Liver (tissue), 9 donors: ENCODE results near the gene SERPINB2. TPM values are rescaled to one million over a fixed set of nuclear protein-coding genes. Genes with fewer than 3 reads are reported as not detected.

Experiments used
- DNase-seq: peaks from one replicate; pipeline ENCODE4 v3.0.0-alpha.2; 2017; ENCODE audit warnings: low spot score
- H3K27ac ChIP-seq, 2 donors: one replicate each; pipeline ENCODE4 v1.7.0; 2013; ENCODE audit warnings: inconsistent platforms in 2 of 2, low read length in 2 of 2, control low read depth in 1 of 2, low read depth in 1 of 2, mild to moderate bottlenecking in 1 of 2
- H3K27me3 ChIP-seq, 4 donors: one replicate each; pipeline versions ENCODE4 v1.6.1 to v1.7.0; 2013; ENCODE audit warnings: low read length in 3 of 4, inconsistent platforms in 1 of 4, mild to moderate bottlenecking in 1 of 4, moderate library complexity in 1 of 4; ENCODE audit not compliant: control insufficient read depth in 4 of 4, insufficient read depth in 4 of 4
- H3K36me3 ChIP-seq, 4 donors: one replicate each; pipeline versions ENCODE4 v1.6.1 to v1.7.0; 2013; ENCODE audit warnings: low read length in 3 of 4, mild to moderate bottlenecking in 3 of 4, low read depth in 1 of 4, moderate library complexity in 1 of 4; ENCODE audit not compliant: control insufficient read depth in 4 of 4, insufficient read depth in 3 of 4
- H3K4me1 ChIP-seq, 4 donors: one replicate each; pipeline versions ENCODE4 v1.6.1 to v1.7.0; 2013; ENCODE audit warnings: low read length in 3 of 4, mild to moderate bottlenecking in 3 of 4, moderate library complexity in 1 of 4; ENCODE audit not compliant: control insufficient read depth in 4 of 4, insufficient read depth in 4 of 4
- H3K4me3 ChIP-seq, 3 donors: one replicate each; pipeline versions ENCODE4 v1.6.1 to v1.7.0; 2013; ENCODE audit warnings: low read length in 3 of 3, control low read depth in 1 of 3, low read depth in 1 of 3, mild to moderate bottlenecking in 1 of 3
- H3K9ac ChIP-seq, 2 donors: one replicate each; pipeline ENCODE4 v1.7.0; 2013; ENCODE audit warnings: low read length in 2 of 2, mild to moderate bottlenecking in 2 of 2, moderate library complexity in 2 of 2, control low read depth in 1 of 2, low read depth in 1 of 2
- H3K9me3 ChIP-seq, 4 donors: one replicate each; pipeline versions ENCODE4 v1.6.1 to v1.7.0; 2013; ENCODE audit warnings: low read length in 3 of 4; ENCODE audit not compliant: control insufficient read depth in 4 of 4
- EGR1 ChIP-seq, 2 donors: IDR thresholded peaks; 2 replicates each; pipeline ENCODE4 v1.6.1; 2016 to 2018; ENCODE audit warnings: antibody characterized with exemption in 2 of 2, low read depth in 2 of 2
- FOXA2 ChIP-seq: IDR thresholded peaks from 2 replicates; pipeline ENCODE4 v1.6.1; 2016; ENCODE audit warnings: antibody characterized with exemption
- GABPA ChIP-seq, 2 donors: IDR thresholded peaks in 1 of 2; conservative IDR thresholded peaks in 1 of 2; 2 replicates each; pipeline ENCODE4 v1.6.1; 2016; ENCODE audit warnings: antibody characterized with exemption in 2 of 2, mild to moderate bottlenecking in 1 of 2, moderate library complexity in 1 of 2
- HNF4G ChIP-seq: IDR thresholded peaks from 2 replicates; pipeline ENCODE4 v1.6.1; 2016; ENCODE audit warnings: antibody characterized with exemption
- JUND ChIP-seq, 2 donors: IDR thresholded peaks; 2 replicates each; pipeline ENCODE4 v1.6.1; 2016; ENCODE audit warnings: antibody characterized with exemption in 2 of 2
- NR2F2 ChIP-seq: IDR thresholded peaks from 2 replicates; pipeline ENCODE4 v1.6.1; 2016; ENCODE audit warnings: antibody characterized with exemption
- RAD21 ChIP-seq, 2 donors: IDR thresholded peaks; 2 replicates each; pipeline ENCODE4 v1.6.1; 2016; ENCODE audit warnings: antibody characterized with exemption in 2 of 2, mild to moderate bottlenecking in 2 of 2
- RXRA ChIP-seq, 2 donors: IDR thresholded peaks; 2 replicates each; pipeline ENCODE4 v1.6.1; 2017 to 2018; ENCODE audit warnings: antibody characterized with exemption in 2 of 2, mild to moderate bottlenecking in 1 of 2
- TAF1 ChIP-seq: conservative IDR thresholded peaks from 2 replicates; pipeline ENCODE4 v1.6.1; 2016; ENCODE audit warnings: antibody characterized with exemption, mild to moderate bottlenecking
- YY1 ChIP-seq: IDR thresholded peaks from 2 replicates; pipeline ENCODE4 v1.6.1; 2016; ENCODE audit warnings: antibody characterized with exemption, mild to moderate bottlenecking
- WGBS: extraction: QIAGEN DNeasy Blood & Tissue Kit; methylation state at CpG from one replicate; pipeline ENCODE4 v1.1.7; 2013; 5-methylcytosine and 5-hydroxymethylcytosine counted together
- polyA plus RNA-seq, 2 donors: library from polyadenylated mRNA; stranded (reverse) in 1 of 2; unstranded in 1 of 2; fragments of 200-250 nt in 1 of 2; fragments of >200 nt in 1 of 2; fragmentation: Nextera tagmentation in 1 of 2; extraction: Ambion mirVana in 1 of 2; gene quantifications; one replicate each; pipeline versions ENCODE4 v1.2.1 to v1.2.3, GENCODE V29; 2013 to 2015
- total RNA-seq, 2 donors: library from RNA; depleted of rRNA; stranded (reverse); fragments of >200 nt; gene quantifications; one replicate each; pipeline ENCODE4 v1.2.3, GENCODE V29; 2014
- TF ChIP-seq, protein P1 (sequence below): IDR thresholded peaks from 2 replicates; pipeline ENCODE4 v1.6.1; 2016; ENCODE audit warnings: antibody characterized with exemption, mild to moderate bottlenecking
- TF ChIP-seq, protein P2 (sequence below): IDR thresholded peaks from 2 replicates; pipeline ENCODE4 v1.6.1; 2016; ENCODE audit warnings: antibody characterized with exemption
- TF ChIP-seq, protein P3 (sequence below): IDR thresholded peaks from 2 replicates; pipeline ENCODE4 v1.6.1; 2016; ENCODE audit warnings: antibody characterized with exemption
- donor health status: healthy.
- donor health status: healthy.
- donor health status: healthy.
- donor health status: healthy.
- donor health status: healthy.

The SERPINB2 gene
- total and polyA plus RNA-seq, 4 donors: 0.02 to 1.7 TPM; not detected in 2

DNA sequence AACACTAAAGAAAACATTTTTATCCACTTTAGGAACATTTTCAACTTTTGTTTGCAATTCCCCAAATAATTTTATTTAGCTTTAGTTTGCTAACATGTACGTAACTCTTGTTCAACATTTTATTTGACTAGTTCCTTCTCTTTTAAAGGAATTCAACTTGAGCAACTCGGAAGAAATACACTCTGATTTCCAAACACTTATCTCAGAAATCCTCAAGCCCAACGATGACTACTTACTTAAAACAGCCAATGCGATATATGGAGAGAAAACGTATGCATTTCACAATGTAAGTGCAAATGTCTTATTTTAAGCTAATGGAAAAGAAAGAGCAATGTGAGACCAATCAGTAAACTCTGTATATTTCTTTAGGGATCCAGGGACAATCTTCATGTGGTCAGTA is 30.3 kb downstream of the SERPINB2 start (continued):
- TF ChIP-seq, protein P1, sequence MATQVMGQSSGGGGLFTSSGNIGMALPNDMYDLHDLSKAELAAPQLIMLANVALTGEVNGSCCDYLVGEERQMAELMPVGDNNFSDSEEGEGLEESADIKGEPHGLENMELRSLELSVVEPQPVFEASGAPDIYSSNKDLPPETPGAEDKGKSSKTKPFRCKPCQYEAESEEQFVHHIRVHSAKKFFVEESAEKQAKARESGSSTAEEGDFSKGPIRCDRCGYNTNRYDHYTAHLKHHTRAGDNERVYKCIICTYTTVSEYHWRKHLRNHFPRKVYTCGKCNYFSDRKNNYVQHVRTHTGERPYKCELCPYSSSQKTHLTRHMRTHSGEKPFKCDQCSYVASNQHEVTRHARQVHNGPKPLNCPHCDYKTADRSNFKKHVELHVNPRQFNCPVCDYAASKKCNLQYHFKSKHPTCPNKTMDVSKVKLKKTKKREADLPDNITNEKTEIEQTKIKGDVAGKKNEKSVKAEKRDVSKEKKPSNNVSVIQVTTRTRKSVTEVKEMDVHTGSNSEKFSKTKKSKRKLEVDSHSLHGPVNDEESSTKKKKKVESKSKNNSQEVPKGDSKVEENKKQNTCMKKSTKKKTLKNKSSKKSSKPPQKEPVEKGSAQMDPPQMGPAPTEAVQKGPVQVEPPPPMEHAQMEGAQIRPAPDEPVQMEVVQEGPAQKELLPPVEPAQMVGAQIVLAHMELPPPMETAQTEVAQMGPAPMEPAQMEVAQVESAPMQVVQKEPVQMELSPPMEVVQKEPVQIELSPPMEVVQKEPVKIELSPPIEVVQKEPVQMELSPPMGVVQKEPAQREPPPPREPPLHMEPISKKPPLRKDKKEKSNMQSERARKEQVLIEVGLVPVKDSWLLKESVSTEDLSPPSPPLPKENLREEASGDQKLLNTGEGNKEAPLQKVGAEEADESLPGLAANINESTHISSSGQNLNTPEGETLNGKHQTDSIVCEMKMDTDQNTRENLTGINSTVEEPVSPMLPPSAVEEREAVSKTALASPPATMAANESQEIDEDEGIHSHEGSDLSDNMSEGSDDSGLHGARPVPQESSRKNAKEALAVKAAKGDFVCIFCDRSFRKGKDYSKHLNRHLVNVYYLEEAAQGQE: no peak
- no peak for TF ChIP-seq YY1
- TF ChIP-seq, protein P2, sequence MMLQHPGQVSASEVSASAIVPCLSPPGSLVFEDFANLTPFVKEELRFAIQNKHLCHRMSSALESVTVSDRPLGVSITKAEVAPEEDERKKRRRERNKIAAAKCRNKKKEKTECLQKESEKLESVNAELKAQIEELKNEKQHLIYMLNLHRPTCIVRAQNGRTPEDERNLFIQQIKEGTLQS: no peak

DNA sequence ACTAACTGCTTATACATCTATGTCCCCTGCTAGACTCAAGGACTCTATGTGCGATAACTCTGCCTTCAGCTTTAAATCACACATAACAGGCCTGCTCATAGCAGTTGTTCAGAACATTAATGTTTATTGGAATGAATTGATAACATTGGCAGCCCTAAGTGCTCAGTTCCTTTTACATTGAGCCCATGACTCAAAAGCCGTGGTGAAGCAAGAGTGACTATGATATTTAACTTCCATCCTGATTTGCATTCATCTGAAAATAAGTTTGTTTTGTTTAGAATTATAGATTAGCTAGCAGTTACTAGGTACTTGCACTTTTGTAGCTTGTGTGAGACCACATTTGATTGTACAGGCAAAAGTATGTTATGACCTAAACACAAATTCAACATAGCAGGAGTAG is 34.5 kb downstream of the SERPINB2 start:
- WGBS: 82% methylated on average over 2 of the region's 2 CpGs

DNA sequence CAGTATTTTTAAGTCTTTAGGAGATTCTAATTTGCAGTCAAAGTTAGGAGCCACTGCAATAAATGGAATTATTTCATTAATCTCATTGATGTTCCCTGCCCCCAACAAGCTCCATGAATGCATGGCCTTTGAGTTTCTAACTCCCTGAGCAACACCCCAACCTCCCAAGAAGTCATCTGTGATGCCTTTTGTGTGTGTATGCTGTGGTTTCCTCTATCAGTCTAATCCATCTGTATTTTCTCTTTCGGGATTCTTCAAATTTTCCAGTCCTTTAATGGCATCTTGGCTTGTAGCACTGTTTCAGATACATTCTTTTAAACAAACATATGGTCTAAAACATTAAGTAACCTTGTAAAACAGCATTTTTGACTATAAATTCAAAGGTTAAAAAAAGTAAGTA is 37.0 kb downstream of the SERPINB2 start:
- DNase-seq: no peak
- Histone ChIP-seq H3K4me1 (no peaks in the 10 kb centered on the region), H3K9ac (no peak overlapping the region), H3K27me3 (no peaks in the 10 kb centered on the region), H3K4me3 (no peak overlapping the region), H3K36me3 (no peaks in the 10 kb centered on the region), H3K27ac (no peak overlapping the region), H3K9me3 (no peaks in the 10 kb centered on the region)
- no peak for TF ChIP-seq JUND (IDR thresholded peaks at IDR 0.05)
- TF ChIP-seq RAD21 (IDR thresholded peaks at IDR 0.05): no peak
- no peak for TF ChIP-seq FOXA2
- TF ChIP-seq RXRA (IDR thresholded peaks at IDR 0.05): no peak
- TF ChIP-seq, protein P2: no peak
- TF ChIP-seq, protein P3, sequence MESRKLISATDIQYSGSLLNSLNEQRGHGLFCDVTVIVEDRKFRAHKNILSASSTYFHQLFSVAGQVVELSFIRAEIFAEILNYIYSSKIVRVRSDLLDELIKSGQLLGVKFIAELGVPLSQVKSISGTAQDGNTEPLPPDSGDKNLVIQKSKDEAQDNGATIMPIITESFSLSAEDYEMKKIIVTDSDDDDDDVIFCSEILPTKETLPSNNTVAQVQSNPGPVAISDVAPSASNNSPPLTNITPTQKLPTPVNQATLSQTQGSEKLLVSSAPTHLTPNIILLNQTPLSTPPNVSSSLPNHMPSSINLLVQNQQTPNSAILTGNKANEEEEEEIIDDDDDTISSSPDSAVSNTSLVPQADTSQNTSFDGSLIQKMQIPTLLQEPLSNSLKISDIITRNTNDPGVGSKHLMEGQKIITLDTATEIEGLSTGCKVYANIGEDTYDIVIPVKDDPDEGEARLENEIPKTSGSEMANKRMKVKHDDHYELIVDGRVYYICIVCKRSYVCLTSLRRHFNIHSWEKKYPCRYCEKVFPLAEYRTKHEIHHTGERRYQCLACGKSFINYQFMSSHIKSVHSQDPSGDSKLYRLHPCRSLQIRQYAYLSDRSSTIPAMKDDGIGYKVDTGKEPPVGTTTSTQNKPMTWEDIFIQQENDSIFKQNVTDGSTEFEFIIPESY: no peak
- no peak for TF ChIP-seq HNF4G
- no peak for TF ChIP-seq YY1
- no peak for TF ChIP-seq NR2F2
- no peak for TF ChIP-seq TAF1
- TF ChIP-seq GABPA (IDR thresholded peaks at IDR 0.05 in 1 of 2, conservative IDR thresholded peaks at IDR 0.05 in 1 of 2): no peak
- WGBS: 75% methylated on average over 1 of the region's 1 CpG

More for the DNA sequence above, 34.5 kb downstream of the SERPINB2 start:
- Histone ChIP-seq H3K9me3 (no peaks in the 10 kb centered on the region), H3K27ac (no peak overlapping the region), H3K9ac (no peak overlapping the region), H3K36me3 (no peaks in the 10 kb centered on the region), H3K27me3 (peaks cover 0 to 2% (median 0%) of the 10 kb centered on the region in 4 donors), H3K4me3 (no peak overlapping the region), H3K4me1 (no peaks in the 10 kb centered on the region)
- DNase-seq: no peak
- TF ChIP-seq GABPA (IDR thresholded peaks at IDR 0.05 in 1 of 2, conservative IDR thresholded peaks at IDR 0.05 in 1 of 2) (no peak), EGR1 (IDR thresholded peaks at IDR 0.05; ENCODE audit: low read depth in 2 of 2) (no peak), RAD21 (IDR thresholded peaks at IDR 0.05) (no peak), HNF4G (no peak)
- TF ChIP-seq, protein P1: no peak
